ENCODE measurements around the gene FREY1.

Gene FREY1, protein sequence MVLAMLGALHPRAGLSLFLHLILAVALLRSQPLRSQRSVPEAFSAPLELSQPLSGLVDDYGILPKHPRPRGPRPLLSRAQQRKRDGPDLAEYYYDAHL

DNA sequence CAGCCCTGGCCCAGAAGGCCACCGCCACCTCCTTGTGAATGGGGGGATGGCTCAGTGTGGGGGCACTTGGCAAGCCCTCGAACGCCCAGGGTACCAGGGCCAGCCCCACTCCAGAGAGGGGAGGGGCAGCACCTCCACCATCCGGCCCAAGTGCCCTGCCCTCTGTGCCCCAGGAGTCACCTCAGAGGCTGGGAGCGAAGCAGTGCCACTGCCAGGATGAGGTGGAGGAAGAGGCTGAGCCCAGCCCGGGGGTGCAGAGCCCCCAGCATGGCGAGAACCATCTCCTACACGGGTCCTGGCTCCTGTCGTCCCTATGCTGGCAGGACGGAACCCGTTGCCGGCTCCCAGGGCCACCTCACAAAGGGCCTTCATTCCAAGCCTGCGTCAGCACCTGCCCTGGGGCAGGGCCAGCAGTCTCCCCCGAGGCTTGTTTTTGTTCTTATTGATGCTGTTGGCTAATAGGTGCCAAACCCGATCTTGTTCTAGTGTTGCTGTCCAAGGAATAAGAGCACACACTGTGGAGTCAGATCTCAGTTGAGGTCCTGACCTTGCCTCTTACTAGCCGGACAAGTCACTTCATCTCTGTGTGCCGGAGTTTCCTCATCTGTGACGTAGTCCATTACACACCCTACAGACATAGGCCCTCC is at the start of gene FREY1:
Gene FREY1, minus strand, starts transcription at position 307 of the 647 bp plus-strand sequence. Its CDS starts 26 bp downstream, at position 281.
- H3K4me3 ChIP-seq (ENCODE audit: low read depth, low read length) = no peak within 1 kb of the TSS

DNA sequence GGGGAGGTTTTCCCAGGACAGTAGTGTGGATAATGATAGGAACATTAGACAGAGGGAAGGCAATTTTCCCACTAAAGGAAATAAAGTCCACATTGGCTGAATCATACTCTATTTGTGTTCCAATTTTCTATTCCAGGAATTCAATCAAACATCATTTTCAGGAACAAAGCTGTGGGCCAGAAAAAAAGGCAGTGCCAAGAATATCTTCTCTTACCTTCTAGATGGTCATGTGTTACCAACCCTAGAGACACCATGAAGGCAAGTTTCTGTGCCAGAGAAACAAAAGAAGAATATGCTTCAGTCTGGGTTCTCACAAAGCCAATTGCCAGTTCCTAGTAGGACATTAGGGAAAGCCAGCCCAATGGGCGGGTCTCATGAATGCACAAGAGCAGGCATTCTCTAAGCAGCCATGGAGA is 42.9 kb upstream of the FREY1 start:
- no peak overlapping the region for H3K4me3 ChIP-seq (ENCODE audit: low read depth, low read length)

DNA sequence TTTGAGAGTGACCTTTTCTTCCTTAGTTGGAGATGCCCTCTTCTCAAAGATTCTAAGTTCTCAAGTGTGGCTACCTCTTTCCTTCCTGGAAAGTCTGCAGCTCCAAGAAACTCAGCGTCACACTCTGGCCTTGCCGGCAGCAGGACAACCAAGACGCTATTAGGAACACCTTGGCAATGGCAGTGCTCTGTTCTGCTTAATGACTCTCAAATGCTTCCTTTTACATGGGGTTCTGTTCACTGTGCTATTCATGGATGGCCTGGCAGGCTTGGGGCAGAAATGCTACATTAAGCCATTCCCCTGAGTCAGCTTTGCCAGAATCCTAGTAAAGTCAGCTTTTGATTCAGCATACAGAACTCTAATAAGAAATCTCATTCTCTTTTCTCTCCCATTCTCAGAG is 41.3 kb upstream of the FREY1 start:
- no peak overlapping the region for H3K4me3 ChIP-seq (ENCODE audit: low read depth, low read length)

DNA sequence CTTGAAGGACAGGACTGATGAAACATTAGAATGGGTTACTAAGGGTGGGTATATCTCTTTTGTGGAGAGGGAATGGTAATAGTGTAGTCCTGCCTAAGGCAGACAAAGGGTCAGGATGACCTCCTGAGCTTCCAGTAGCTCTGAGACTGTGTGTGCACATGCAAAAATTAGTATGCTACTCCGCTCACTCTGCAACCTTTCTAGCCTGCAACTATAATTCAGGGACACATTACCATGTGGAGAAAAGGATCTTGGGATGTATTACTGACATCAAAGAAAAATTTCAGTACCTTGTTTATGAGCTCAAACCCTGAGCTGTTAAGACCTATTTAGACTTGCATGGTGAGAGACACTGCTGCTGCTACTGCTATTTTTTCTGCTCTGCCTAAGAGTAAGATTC is 40.8 kb upstream of the FREY1 start:
- H3K4me3 ChIP-seq (ENCODE audit: low read depth, low read length) = no peak overlapping the region

DNA sequence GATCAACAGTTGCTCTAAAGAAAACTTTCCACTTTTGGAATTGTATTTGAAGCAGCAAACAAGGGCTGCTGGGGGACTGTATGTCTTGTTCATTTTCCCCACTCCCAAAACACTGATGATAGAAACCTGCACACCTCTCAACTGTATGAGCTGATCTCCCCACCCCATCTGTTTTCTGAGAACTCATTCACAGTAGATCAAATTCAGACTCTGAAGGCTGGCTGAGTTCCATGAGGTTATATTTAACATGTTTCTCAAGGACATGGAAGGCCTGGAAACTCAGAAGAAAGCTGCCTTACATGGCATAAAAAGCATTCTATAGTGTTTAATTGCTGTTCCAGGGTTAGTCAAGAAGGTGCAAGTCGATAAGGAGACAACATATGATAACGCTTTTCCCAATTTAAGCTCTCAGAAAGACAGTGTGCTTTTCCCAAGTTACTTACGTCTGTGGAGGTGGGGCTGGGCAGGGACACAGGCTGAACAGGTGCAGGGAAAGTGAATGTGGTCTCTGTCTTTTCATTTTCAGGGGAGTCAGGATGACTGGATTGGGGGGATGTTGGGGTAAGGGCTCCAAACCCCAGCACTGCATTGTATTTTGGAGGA is 38.4 kb upstream of the FREY1 start:
- H3K4me3 ChIP-seq (ENCODE audit: low read depth, low read length) = no peak overlapping the region

DNA sequence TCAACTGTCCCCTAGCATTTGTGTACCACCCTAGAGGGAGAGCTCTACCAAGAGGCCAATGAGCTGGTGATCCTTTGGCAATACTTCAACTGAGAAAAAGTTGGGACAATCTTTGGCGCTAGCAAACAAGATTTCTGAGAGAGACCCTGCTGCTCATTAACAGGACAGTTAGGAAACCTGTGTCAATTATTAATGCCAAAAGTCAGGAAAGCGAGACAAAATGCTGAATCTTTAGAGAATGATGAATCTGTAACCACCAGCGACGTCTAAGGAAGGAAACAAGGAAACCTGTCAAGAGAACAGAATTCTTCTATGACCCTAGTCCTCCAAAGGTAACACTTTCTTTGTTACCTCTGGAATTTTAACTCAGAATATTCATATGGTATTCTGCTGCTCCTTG is 35.3 kb upstream of the FREY1 start:
- no peak overlapping the region for H3K4me3 ChIP-seq (ENCODE audit: low read depth, low read length)

DNA sequence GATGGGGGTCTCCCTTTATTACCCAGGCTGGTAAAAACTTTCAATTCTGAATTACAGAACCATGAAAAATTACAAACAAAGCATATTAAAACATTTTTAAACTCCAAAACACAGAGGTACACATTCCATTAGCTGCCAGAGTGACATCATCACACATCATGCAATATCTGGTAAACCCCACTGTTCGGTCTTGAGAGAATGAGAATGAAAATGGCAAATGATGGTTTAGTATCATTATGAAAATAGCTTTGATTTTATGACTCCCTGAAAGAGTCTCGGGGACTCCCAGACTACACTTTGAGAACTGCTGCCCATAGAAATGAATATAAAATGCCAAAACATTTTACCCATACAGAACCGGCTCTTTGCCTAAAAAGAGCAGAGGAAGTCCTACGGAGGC is 34.2 kb upstream of the FREY1 start:
- H3K4me3 ChIP-seq (ENCODE audit: low read depth, low read length) = no peak overlapping the region

DNA sequence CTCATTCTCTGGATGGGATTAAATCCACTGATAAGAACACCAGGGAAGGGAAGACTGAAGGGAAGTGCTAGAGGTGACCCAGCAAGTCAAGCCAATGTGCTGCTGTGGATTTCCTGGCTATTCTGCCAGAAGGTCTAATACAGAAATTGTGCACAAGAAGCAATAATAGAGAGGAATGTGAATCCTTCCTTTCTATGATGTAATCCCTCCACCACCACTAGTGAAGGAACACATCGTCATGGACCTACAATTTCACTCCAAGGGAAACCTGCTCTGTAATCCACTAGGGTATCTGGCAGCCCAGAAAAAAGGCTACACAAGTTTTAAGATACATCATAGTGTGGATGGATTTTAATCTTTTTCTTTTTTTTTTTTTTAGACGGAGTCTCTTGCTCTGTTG is 32.8 kb upstream of the FREY1 start:
- H3K4me3 ChIP-seq (ENCODE audit: low read depth, low read length) = no peak overlapping the region

DNA sequence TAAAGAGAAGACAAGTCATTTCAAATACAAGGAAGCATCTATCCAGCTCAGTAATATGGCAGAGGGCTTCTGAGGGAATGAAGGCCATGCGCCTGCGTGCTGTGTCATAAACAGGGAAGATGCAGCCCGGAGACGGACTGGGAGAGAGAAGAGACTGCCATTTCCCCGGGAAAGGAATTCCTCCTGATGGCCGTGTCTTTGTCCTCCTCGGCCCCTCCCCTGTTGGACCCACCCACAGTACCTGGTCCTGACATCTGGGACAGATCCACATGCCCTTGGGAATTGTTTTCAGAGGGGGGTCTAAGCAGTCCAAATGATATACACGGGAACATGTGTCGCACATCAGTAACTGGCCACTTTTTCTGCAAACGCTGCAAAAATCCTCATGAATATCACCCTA is 30.8 kb upstream of the FREY1 start:
- H3K4me3 ChIP-seq (ENCODE audit: low read depth, low read length) = no peak overlapping the region

DNA sequence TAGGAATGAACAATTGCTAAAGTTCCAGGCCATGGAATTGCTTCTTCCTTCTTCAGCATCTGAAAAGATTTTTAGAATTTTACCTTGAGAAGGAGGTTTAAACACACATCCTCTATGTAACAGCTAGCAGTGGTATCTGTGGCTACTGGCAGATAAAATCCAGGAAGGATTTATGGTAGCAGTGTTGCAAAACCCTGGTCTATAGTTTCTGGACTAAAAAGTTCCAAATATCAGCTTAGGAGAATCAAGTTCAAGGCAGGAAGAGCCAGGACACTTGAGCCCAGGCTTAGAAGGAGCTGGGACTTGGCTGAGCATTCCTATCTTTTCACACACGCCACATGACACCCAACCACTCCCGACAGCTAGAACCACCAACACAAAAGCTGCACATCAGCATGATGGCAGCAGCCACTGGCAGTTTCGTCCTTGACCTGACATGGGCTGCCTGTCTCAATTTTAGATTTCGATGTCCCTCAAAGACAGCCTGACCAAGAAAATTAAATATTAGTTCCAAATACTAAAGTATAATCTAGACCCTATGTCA is 29.5 kb upstream of the FREY1 start:
- no peak overlapping the region for H3K4me3 ChIP-seq (ENCODE audit: low read depth, low read length)

DNA sequence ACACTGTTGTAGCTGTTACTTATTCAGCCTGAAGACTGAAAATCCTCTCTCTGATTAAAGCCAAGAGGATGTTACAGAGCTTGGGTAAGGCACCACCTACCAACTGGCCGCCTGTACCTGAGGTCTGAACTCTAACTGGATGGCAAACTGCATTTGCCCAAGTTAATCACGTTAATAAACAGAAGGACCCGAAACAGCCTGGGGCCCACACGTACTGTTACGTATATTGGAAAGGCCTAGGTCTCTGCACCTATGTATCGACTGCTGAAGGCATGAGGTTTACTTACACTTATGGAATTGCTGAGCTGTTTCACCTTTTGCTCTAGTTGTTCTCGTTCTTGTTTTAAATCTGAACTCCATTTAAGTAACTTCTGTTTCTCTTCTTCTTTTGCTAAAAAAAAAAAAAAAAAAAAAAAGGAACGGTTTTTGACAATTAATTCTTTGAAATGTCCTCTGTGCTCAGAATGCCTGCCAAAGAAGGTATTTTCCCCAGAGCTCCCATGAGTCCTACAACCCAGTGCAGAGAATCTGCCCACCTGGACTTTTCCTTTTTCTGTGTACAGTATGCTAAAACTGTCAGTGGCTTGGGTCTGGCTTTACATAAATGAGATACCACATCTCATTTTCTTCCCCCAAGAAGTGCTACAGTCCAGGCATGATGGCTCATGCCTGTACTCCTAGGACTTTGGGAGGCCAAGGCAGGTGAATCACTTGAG is 28.4 kb upstream of the FREY1 start:
- no peak overlapping the region for H3K4me3 ChIP-seq (ENCODE audit: low read depth, low read length)

DNA sequence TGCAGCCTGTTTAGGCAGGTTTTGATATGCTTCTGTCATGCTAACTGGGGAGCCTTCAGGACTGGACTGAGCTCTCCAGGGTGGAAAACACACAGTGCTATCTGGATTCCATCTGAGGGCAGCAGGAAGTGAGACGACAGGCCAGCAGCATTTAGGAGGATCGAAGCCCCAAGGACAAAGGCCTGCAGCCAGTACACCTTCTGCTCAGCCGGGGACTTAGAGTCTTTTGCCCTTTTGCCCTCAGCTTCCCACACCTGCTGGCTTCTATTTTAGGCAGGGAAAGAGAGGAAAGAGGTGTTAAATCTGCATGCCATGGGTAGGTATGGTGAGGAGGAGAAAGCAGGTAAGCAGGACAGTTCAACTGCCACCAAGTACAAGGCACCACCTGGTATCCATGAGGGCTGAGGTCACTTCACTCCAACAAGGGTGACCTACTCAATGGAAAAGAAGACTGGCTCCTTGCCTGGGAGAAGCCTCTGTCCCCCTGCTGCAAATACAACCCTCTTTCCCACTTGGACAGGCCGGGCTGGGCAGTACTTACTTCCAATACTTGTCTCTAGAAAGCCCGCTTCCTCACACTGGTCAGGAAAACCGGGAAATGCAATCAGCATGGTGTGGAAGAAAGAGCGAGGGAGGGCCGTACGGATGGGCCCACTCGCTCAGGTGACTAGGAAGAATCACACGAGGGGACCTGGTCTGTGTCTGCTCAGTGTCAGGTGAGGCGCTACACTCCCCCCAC is 27.7 kb upstream of the FREY1 start:
- no peak overlapping the region for H3K4me3 ChIP-seq (ENCODE audit: low read depth, low read length)

DNA sequence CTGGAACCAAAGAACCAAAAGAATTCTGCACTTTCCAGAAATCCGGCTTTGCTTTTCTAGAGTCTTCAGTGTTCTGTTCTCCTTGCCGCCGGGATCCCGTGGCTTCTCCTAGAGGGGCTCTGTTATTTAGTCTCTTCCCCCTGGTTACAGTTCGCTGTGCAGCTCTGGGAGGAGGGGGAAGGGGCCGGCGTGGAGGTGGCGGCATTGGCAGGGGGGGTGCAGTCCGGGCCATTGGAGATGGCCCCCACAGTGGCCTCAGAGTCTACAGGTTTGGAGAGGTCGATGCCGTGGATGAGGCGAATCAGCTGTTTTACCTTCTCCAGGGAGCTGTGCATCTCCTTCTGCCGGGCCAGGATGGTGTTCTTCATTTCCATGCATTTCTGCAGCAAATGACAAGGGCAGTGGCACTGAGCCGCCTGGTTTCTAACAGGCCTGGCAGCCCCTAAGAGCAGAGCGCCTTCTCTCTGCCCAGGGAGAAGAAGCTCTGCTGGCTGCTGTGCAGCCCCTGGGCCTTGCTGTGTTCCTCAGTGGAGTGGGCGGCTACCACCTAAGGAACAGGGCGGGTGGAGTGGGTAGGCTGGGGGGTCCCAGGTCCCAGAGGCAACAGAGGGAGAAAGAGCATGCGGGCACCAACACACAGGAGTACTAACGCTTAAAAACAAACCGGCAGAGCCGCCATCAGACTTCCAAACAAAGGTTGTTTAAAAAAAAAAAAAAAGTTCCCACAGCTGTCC is 26.9 kb upstream of the FREY1 start:
- no peak overlapping the region for H3K4me3 ChIP-seq (ENCODE audit: low read depth, low read length)

DNA sequence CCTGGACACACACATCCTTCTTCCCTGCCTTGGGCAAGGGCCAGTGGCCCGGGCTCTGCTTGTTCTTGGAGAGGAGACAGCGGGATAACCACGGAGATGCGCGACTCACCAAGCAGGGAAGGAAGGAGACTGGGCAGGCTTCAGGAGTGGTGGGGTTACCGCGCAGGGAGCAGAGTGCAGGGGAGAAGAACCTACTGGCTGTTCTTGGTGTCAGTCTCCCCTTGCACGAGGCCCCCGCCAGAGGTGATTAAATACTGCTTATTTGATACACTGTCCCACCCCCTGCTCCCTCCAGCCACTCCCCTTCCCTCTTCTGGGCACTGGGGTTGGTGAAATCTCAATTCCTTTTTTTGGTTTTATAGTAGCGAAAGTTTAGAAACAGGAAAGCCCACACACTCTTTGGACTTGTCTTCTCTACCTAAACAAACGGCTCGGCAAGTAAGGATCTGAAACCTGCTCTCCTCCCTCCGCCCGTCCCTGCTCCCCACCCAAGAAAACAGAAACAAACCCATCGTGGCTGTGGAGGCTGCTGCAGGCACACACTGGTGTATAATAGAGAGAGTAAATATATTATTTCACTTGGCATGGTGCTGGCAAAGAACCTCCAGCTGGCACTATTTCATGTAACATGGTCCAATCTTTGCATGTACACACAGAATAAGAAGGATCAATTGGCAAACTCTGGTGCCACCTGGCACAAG is 26.2 kb upstream of the FREY1 start:
- no peak overlapping the region for H3K4me3 ChIP-seq (ENCODE audit: low read depth, low read length)

DNA sequence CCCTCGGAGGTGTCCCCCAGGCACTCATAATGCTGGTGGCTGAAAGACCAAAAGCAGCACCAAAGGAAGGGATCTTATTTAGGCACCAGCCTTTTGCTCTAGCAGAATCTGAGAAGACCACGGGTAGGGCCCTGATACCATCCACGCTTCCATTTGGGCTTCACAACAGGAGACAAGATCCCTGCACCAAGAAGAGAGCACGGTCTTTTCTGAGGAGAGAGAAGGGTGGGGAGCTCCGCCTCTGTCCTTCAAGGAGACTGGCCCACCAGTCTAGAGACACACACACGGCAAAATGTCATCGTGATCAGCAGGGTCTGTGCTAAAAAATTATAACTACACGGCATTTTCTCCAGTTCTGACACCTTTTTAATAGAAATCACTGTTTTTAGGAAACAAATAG is 25.1 kb upstream of the FREY1 start:
- no peak overlapping the region for H3K4me3 ChIP-seq (ENCODE audit: low read depth, low read length)

DNA sequence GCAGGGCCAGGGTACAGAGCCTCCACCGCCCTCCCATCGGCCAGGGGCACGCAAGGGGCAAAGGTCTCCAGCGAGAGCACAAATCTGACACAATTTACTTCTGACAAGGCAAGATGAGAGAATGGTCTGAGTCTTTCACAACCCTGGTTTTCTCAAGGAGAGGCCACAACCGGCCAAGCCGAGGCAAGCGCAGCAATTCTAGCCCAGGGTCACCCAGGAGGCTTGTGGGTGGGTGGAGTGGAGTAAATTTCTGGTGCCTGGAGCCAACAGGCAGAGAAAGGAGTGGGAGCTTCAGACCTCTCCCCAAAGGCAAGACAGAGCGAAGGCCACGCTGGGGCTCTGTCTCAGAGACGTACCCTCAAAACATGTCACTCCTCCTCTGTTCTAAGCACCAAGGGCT is 24.7 kb upstream of the FREY1 start:
- H3K4me3 ChIP-seq (ENCODE audit: low read depth, low read length) = no peak overlapping the region

DNA sequence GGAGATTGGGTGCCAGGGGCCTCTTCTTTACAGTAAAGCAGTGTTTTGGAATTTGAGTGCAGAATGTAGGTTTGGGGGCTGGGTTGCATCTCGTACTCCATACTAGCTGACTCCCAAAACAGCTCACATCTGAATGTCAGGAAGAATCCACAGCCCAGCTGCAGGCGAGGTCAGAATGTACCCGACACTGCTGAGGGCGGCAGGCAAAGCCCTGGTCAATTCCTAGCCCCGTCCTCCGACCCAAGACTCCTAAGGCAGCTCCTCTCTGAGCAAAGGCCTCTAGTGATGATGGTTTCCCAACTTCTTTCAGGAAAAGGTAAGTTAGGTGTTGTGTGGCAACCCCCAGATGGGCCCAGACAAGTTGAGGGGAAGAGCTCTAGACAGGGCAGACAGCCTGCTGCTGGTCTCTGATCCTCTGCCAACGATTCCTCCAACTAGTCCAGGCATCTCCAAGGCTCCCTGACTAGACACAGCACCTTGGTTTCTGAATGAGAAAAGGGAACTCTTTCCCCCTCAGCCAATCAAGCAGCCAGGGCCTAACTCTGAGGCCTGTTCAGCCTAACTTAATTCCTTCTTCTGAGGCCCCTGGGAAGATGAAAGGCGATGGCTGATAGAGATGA is 24.0 kb upstream of the FREY1 start:
- H3K4me3 ChIP-seq (ENCODE audit: low read depth, low read length) = no peak overlapping the region

DNA sequence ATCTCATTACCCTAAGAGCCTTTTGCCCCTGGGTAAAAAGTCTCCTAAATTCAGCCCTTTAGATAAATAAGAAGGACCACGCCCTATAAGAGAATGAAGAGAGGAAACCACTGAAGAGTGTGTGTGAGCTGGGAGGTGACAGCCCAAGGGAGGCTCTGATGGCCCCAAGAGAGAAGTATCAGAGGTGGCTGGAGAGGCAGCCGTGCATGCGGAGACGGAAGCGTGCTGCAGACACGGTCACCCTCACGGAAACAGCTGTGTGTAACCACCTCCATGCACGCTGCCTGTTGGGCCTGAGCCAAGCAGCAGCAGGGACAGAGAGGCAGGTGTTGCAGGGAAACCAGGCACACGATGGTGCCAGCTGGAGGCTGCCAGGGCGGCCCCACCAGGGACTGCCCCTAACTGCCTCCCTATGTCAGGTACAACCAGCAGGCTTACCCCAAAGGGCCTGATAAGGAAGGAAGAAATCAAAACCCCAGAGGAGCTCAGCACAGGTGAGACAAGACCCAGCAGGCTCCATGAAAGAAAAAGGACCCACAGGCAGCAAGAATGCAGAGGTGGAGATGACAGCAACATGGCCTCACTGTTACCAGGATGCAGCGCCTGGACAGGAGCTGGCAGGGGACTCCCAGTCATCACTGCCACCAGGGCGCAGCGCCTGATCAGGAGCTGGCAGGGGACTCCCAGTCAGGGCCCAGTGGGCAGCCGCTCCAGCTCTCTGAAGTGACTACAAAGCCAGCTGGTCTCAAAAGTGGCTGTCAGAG is 23.1 kb upstream of the FREY1 start:
- no peak overlapping the region for H3K4me3 ChIP-seq (ENCODE audit: low read depth, low read length)

All from iPS-11a (cell line).